OCI-LY1 (cell line): ENCODE measurements around the gene RGS10.

Source experiments
- H2AFZ ChIP-seq: fragments of 200-600 bp; sonication (generic), shearing (Covaris generic); 2 replicates; pipeline ENCODE4 v1.6.0; 2014; ENCODE audit warnings: antibody characterized with exemption, mild to moderate bottlenecking, low read length
- H3F3A ChIP-seq: fragments of 200-600 bp; sonication (generic), shearing (Covaris generic); 2 replicates; pipeline ENCODE4 v1.6.0; 2014; ENCODE audit warnings: mild to moderate bottlenecking, antibody characterized with exemption, low read length, moderate library complexity; ENCODE audit not compliant: insufficient read depth
- H3K27ac ChIP-seq: fragments of 200-600 bp; sonication (generic); 2 replicates; pipeline ENCODE4 v1.5.1; 2014; ENCODE audit warnings: low read length, mixed run types, mild to moderate bottlenecking, low read depth; ENCODE audit not compliant: poor library complexity, severe bottlenecking
- H3K27me3 ChIP-seq: fragments of 200-600 bp; sonication (generic); 2 replicates; pipeline ENCODE4 v1.6.0; 2014; ENCODE audit warnings: antibody characterized with exemption, mild to moderate bottlenecking, low read length, moderate library complexity; ENCODE audit not compliant: insufficient read depth
- H3K36me3 ChIP-seq: fragments of 200-600 bp; sonication (generic); 2 replicates; pipeline ENCODE4 v1.6.1; 2014; ENCODE audit warnings: mild to moderate bottlenecking, antibody characterized with exemption, low read length, moderate library complexity, mixed read lengths; ENCODE audit not compliant: insufficient read depth
- H3K4me1 ChIP-seq: fragments of 200-600 bp; sonication (generic); 2 replicates; pipeline ENCODE4 v1.5.1; 2014; ENCODE audit warnings: mild to moderate bottlenecking, low read length, moderate library complexity; ENCODE audit not compliant: insufficient read depth, severe bottlenecking
- H3K4me2 ChIP-seq: fragments of 200-600 bp; sonication (generic), shearing (Covaris generic); 2 replicates; pipeline ENCODE4 v1.6.1; 2014; ENCODE audit warnings: low read length
- H3K4me3 ChIP-seq: fragments of 200-600 bp; sonication (generic); 2 replicates; pipeline ENCODE4 v1.5.1; 2014; ENCODE audit warnings: low read length, low read depth, mild to moderate bottlenecking, mixed read lengths; ENCODE audit not compliant: poor library complexity, severe bottlenecking
- H3K79me2 ChIP-seq: fragments of 200-600 bp; shearing (Covaris generic); 2 replicates; pipeline ENCODE4 v1.6.1; 2016; ENCODE audit warnings: mixed run types, low read length, mixed read lengths; ENCODE audit not compliant: insufficient read depth
- H3K9ac ChIP-seq: fragments of 200-600 bp; sonication (generic), shearing (Covaris generic); 2 replicates; pipeline ENCODE4 v1.6.1; 2014; ENCODE audit warnings: mild to moderate bottlenecking, low read length, mixed read lengths
- H3K9me2 ChIP-seq: fragments of 200-600 bp; sonication (generic), shearing (Covaris generic); 2 replicates; pipeline ENCODE4 v1.6.1; 2014; ENCODE audit warnings: low read depth, mild to moderate bottlenecking, low read length, mixed read lengths
- H3K9me3 ChIP-seq: fragments of 200-600 bp; shearing (Covaris generic); 2 replicates; pipeline ENCODE4 v1.6.1; 2014; ENCODE audit warnings: low read length, mixed read lengths
- H4K20me1 ChIP-seq: fragments of 200-600 bp; sonication (generic), shearing (Covaris generic); 2 replicates; pipeline ENCODE4 v1.6.0; 2016; ENCODE audit warnings: mild to moderate bottlenecking, low read length; ENCODE audit not compliant: insufficient read depth
- CTCF ChIP-seq: fragments of 200-600 bp; sonication (generic), shearing (Covaris generic); IDR thresholded peaks from 2 replicates; pipeline ENCODE4 v1.5.1; 2017; ENCODE audit warnings: mild to moderate bottlenecking, antibody characterized with exemption, low read length, moderate library complexity, mixed read lengths
- EZH2 ChIP-seq: fragments of 200-600 bp; sonication (generic), shearing (Covaris generic); IDR thresholded peaks from 2 replicates; pipeline ENCODE4 v1.8.0; 2017; ENCODE audit warnings: borderline replicate concordance, mixed run types, mild to moderate bottlenecking, antibody characterized with exemption, low read length, moderate library complexity, mixed read lengths

The RGS10 gene

GRCh38 chr10:119524720-119525070 is 17.8 kb downstream of the RGS10 start:
- Histone ChIP-seq H3K9me2 (no peaks in the 10 kb centered on the region), H2AFZ (no peak overlapping the region), H3K4me1 (no peaks in the 10 kb centered on the region), H3K9ac (no peak overlapping the region), H3K27me3 (0 out of 2 replicates have a peak, but pooled peaks cover 3% of the 10 kb centered on the region), H3K27ac (no peak overlapping the region), H4K20me1 (no peaks in the 10 kb centered on the region), H3K36me3 (no peaks in the 10 kb centered on the region), H3K4me3 (no peak overlapping the region), H3K9me3 (no peaks in the 10 kb centered on the region), H3K79me2 (no peaks in the 10 kb centered on the region), H3F3A (no peaks in the 10 kb centered on the region), H3K4me2 (no peak overlapping the region)
- TF ChIP-seq EZH2 (no peak), CTCF (no peak)

- H3K27ac ChIP-seq, result no peak overlapping the region
- no peak overlapping the region for H3K9ac ChIP-seq
- no peaks in the 10 kb centered on the region for H4K20me1 ChIP-seq
- no peaks in the 10 kb centered on the region for H3F3A ChIP-seq
- no peaks in the 10 kb centered on the region for H3K4me1 ChIP-seq
- H3K79me2 ChIP-seq, result no peaks in the 10 kb centered on the region
- H2AFZ ChIP-seq, result no peak overlapping the region
- H3K27me3 ChIP-seq, result 0 out of 2 replicates have a peak, but pooled peaks cover 3% of the 10 kb centered on the region
- no peaks in the 10 kb centered on the region for H3K36me3 ChIP-seq
- no peak overlapping the region for H3K4me2 ChIP-seq
- TF ChIP-seq CTCF (no peak), EZH2 (no peak)
- no peak overlapping the region for H3K4me3 ChIP-seq
- no peaks in the 10 kb centered on the region for H3K9me2 ChIP-seq
- no peaks in the 10 kb centered on the region for H3K9me3 ChIP-seq
These were observed 18.4 kb downstream of the RGS10 start for GRCh38 chr10:119523895-119524719.

GRCh38 chr10:119522747-119523426 is 19.6 kb downstream of the RGS10 start:
- no peaks in the 10 kb centered on the region for H3F3A ChIP-seq
- H3K9me2 ChIP-seq, result no peaks in the 10 kb centered on the region
- H3K9me3 ChIP-seq, result no peaks in the 10 kb centered on the region
- H3K27ac ChIP-seq, result no peak overlapping the region
- 0 out of 2 replicates have a peak, but pooled peaks cover 3% of the 10 kb centered on the region for H3K27me3 ChIP-seq
- H3K36me3 ChIP-seq, result no peaks in the 10 kb centered on the region
- H3K79me2 ChIP-seq, result no peaks in the 10 kb centered on the region
- no peak overlapping the region for H3K4me2 ChIP-seq
- peaks cover 5% of the 10 kb centered on the region for H3K4me1 ChIP-seq
- H4K20me1 ChIP-seq, result no peaks in the 10 kb centered on the region
- TF ChIP-seq EZH2, result no peak
- no peak for TF ChIP-seq CTCF
- no peak overlapping the region for H3K4me3 ChIP-seq
- H2AFZ ChIP-seq, result no peak overlapping the region
- H3K9ac ChIP-seq, result no peak overlapping the region
